Esophagus squamous epithelium (tissue), 4 donors: Measurements from ENCODE around the gene CCL25.

Source experiments
- POLR2A ChIP-seq, 4 donors: fragments of 450-650 bp; IDR thresholded peaks; one replicate each; pipeline ENCODE4 v1.6.1; 2017; ENCODE audit warnings: antibody characterized with exemption in 4 of 4, mild to moderate bottlenecking in 4 of 4, moderate library complexity in 3 of 4
- TF ChIP-seq, protein P1 (sequence below), 6 experiments: fragments of 450-650 bp in 4 of 6; fragments of 200-600 bp in 2 of 6; sonication (generic) in 2 of 6; IDR thresholded peaks; one replicate each; pipeline ENCODE4 v1.5.1; 2016 to 2019; ENCODE audit warnings: antibody characterized with exemption in 6 of 6, mild to moderate bottlenecking in 4 of 6, moderate library complexity in 4 of 6

DNA sequence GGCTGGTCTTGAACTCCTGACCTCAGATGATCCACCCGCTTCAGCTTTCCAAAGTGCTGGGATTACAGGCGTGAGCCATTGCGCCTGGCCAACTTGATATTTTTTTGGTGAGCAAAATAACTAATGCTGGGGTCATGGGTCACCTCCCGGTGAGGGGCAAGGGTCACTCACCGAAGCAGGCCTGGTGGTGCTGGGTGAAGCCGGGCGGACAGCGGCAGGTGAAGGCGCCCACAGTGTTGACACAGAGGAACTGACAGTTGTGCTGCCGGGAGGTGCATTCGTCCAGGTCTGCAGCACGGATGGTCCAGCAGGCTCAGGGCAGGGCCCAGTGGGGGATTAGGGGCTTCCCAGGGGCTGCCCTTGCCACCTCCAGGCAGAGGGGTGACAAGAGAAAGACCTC is 28.3 kb downstream of the CCL25 start:
- TF ChIP-seq, protein P1, sequence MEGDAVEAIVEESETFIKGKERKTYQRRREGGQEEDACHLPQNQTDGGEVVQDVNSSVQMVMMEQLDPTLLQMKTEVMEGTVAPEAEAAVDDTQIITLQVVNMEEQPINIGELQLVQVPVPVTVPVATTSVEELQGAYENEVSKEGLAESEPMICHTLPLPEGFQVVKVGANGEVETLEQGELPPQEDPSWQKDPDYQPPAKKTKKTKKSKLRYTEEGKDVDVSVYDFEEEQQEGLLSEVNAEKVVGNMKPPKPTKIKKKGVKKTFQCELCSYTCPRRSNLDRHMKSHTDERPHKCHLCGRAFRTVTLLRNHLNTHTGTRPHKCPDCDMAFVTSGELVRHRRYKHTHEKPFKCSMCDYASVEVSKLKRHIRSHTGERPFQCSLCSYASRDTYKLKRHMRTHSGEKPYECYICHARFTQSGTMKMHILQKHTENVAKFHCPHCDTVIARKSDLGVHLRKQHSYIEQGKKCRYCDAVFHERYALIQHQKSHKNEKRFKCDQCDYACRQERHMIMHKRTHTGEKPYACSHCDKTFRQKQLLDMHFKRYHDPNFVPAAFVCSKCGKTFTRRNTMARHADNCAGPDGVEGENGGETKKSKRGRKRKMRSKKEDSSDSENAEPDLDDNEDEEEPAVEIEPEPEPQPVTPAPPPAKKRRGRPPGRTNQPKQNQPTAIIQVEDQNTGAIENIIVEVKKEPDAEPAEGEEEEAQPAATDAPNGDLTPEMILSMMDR (IDR thresholded peaks at IDR 0.05): no peak
- TF ChIP-seq POLR2A (IDR thresholded peaks at IDR 0.05): no peak
